Retinal pigment epithelial cell (primary cell): ENCODE data around the gene PAX5.
"Not testable (repeated sequence)": the region's sequence is repeated elsewhere in the genome, so short reads cannot be mapped to it uniquely, and the experiment has no call there.

Source experiments
- DNase-seq: peaks from one replicate; pipeline ENCODE4 v3.0.0-alpha.2; 2010; ENCODE audit warnings: low read depth
- H3K4me3 ChIP-seq: 2 replicates; pipeline ENCODE4 v1.5.1; 2011; ENCODE audit warnings: mild to moderate bottlenecking, low read length, control low read depth, moderate library complexity
- TF ChIP-seq, protein P1 (sequence below): conservative IDR thresholded peaks from 2 replicates; pipeline ENCODE4 v1.5.1; 2011; ENCODE audit warnings: low read depth, low read length, control low read depth, inconsistent platforms

PAX5 gene

DNA sequence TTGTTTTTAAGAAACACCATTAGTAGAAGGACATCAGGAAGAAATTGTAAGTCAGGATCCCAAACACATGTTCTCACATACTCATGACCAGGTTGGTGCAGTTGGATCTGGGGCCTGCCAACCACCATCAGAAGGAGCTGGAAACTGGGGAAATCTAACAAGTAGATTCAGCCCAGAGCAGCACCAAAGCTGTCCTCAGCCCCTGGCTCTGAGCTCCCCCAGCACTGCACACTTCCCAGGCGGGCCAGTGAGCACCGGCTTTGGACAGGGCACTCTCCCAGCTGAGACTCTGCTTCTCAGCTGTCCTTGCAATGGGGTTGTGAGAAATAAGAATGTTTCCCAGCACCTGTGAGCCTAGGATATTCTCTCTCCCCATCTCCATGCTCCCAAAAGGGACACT, 162.5 kb downstream of the PAX5 start:
- no peak overlapping the region for H3K4me3 ChIP-seq
- DNase-seq = no peak
- TF ChIP-seq, protein P1, sequence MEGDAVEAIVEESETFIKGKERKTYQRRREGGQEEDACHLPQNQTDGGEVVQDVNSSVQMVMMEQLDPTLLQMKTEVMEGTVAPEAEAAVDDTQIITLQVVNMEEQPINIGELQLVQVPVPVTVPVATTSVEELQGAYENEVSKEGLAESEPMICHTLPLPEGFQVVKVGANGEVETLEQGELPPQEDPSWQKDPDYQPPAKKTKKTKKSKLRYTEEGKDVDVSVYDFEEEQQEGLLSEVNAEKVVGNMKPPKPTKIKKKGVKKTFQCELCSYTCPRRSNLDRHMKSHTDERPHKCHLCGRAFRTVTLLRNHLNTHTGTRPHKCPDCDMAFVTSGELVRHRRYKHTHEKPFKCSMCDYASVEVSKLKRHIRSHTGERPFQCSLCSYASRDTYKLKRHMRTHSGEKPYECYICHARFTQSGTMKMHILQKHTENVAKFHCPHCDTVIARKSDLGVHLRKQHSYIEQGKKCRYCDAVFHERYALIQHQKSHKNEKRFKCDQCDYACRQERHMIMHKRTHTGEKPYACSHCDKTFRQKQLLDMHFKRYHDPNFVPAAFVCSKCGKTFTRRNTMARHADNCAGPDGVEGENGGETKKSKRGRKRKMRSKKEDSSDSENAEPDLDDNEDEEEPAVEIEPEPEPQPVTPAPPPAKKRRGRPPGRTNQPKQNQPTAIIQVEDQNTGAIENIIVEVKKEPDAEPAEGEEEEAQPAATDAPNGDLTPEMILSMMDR = no peak

GRCh38 chr9:36870960-36871359, 163.1 kb downstream of the PAX5 start:
- DNase-seq = no peak
- H3K4me3 ChIP-seq = no peak overlapping the region
- TF ChIP-seq, protein P1 = no peak

DNA sequence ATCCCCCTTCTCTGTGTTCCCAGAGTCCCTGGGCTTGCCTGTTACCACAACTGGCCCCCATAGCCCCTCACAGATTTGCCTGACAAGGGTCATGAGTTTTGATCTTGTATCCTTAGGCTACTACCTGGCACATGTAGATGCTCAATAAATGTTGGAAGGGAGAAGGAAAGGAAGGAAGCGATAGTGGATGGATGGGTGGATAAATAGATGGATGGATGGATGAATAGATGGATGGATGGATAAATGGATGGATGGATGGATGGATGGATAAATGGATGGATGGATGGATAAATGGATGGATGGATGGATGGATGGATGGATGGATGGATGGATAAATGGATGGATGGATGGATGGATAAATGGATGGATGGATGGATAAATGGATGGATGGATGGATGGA, 164.5 kb downstream of the PAX5 start:
- H3K4me3 ChIP-seq, DNase-seq: not testable (repeated sequence)

DNA sequence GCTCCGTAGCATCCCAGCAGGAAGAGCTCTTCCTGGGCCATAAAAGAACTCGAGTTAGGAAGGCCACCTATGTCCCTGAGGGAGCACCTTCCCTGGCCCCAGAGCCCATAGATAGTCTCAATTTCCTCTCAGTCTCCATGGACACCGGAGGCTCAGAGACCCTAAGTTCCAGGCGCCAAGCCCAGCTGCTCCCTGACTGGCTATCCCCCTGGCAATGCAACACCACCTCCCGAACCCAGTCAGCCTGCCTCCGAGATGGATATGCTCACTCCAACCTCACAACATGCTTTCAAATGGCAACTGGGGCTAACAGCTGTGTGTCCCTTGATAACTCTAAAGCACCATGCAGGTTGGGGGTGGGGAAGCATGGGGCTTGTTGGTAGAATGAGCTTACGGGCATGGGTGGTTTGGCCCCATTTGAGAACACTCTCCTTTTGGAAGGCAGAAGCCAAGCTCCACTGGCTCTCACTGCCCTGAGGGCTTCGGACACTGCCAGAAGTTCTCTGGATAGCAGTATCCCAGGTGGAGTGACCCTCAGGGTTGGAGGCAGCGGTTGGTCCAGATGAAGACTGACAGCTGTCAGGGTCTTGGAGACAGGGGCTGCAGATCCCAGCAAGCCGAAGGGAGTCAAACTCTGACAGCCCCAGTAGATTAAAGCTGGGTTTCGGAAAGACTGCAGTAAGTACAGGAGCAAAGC, 165.3 kb downstream of the PAX5 start:
- no peak for DNase-seq
- no peak overlapping the region for H3K4me3 ChIP-seq
- TF ChIP-seq, protein P1 = no peak

DNA sequence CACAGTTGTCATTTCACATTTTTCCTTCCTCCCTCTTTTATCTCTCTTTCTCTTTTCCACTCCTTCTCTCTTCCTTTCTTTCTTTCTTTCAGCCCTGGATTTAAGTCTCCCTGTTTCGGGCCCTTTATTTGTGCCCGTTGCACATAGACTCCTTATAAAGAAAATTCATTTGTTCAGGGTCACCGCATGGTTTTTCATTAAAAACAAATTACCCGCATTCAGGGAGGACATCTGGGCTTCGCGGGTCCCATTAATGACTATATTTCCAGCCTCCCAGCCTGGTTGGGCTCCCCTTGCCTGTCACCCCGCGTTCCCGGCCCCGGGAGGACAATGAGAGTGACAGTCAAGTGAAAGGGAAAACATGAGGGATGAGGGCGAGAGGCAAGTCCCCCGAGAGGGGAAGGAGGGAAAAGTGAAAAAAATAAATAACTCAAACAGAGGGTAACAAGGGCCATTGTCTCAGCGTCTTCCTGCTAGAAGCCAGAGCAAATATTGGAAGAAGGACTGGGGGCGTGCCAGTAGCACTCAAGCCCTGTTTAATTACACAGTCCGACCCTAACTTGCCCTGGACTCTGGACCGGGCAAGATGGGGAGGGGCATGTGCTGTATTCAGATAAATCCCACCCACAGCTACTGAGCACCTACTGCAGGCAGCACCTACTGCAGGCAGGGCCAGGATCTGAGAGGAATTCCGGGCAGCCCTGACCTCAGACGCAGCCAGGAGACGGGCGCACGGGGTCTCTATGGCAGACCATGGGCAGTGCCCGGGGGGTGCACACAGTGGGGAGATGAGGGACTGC, 166.2 kb downstream of the PAX5 start:
- DNase-seq = no peak
- H3K4me3 ChIP-seq = no peak overlapping the region
- TF ChIP-seq, protein P1 = no peak

DNA sequence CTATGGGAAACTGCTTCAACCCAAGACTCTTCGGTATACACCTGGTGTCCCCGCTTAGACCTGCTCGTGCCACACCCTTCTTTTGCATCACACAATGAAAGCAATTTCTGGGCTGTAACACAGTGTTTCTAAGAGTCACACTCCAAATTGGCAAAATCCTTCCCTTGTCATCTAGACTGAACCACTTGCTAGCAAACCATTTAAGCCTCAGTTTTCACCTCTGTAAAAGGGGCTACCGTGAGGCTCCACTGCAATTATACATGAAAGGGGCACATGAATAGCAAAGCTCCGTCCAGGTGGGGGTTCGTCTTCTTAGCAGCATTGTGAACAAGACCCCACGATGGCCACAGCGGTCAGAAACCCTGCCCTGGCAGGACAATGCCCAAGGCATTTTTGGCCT, 166.8 kb downstream of the PAX5 start:
- no peak for DNase-seq
- H3K4me3 ChIP-seq = no peak overlapping the region
- TF ChIP-seq, protein P1 = no peak

GRCh38 chr9:36866840-36867239, 167.2 kb downstream of the PAX5 start:
- H3K4me3 ChIP-seq = no peak overlapping the region
- no peak for DNase-seq
- TF ChIP-seq, protein P1 = peak; percentile 19
